Right lobe of liver (tissue), 4 donors: Measurements from ENCODE around the gene LENG9.

ENCODE experiments used
- CTCF ChIP-seq, 4 donors: fragments of 200-600 bp in 3 of 4; fragments of 450-650 bp in 1 of 4; IDR thresholded peaks; one replicate each; pipeline versions ENCODE4 v1.5.1 to v1.8.0; 2016 to 2022; ENCODE audit warnings: antibody characterized with exemption in 4 of 4, mild to moderate bottlenecking in 2 of 4
- POLR2A ChIP-seq: fragments of 450-650 bp; IDR thresholded peaks from one replicate; pipeline ENCODE4 v1.6.1; 2017; ENCODE audit warnings: antibody characterized with exemption, mild to moderate bottlenecking
- donor health status: DM: no; HTN: no; CAD: no.
- donor health status: DM: no; HTN: no; CAD: no.
- donor health status: DM: no; HTN: yes; CAD: no.

GRCh38 chr19:54414156-54414555 is 49.4 kb downstream of the LENG9 start:
- no peak for TF ChIP-seq CTCF (IDR thresholded peaks at IDR 0.05)
- no peak for TF ChIP-seq POLR2A
